HG03457 (cell line): ENCODE measurements around the gene GLS.
A peak's percentile ranks its signal among the peaks of the same experiment; 100 is the strongest.

Source experiments
- ATAC-seq: cut with Tn5 transposase; IDR thresholded peaks from one replicate; pipeline ENCODE4 v1.9.1; 2021; ENCODE audit warnings: moderate number of reproducible peaks; ENCODE audit not compliant: unreplicated experiment

The GLS gene

DNA sequence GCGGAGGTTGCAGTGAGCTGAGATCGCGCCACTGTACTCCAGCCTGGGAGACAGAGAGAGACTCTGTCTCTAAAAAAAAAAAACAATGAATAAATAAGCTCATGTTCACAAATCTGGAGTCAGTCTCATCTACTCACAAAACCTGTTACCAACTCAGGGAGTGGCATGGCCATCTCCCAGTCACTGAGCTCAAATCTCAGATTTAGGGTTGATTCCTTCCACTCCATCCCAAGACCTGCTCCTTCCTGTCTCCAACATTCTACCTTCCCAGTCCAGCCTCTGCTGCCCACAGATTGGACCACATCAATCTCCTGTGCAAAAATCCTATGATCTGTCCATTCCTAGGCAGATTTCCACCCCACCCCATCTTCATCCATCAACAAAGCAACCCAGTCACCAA lies 131.7 kb downstream of the GLS start:
- no peak for ATAC-seq

- ATAC-seq: no peak
Observed at GRCh38 chr2:191012845-191013681, 132.4 kb downstream of the GLS start.

DNA sequence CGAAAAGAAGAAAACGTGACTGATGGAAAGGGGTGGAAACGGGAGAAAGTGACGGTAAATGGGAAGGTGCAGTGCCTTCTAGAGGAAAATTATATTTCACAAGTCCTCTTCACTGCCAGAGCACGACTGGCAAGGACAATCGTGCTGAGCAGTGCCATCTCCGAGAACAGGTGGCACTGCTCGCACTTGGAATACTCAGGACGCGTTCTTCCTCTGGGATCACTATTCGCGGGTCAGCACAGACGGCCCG lies 133.0 kb downstream of the GLS start:
- no peak for ATAC-seq

DNA sequence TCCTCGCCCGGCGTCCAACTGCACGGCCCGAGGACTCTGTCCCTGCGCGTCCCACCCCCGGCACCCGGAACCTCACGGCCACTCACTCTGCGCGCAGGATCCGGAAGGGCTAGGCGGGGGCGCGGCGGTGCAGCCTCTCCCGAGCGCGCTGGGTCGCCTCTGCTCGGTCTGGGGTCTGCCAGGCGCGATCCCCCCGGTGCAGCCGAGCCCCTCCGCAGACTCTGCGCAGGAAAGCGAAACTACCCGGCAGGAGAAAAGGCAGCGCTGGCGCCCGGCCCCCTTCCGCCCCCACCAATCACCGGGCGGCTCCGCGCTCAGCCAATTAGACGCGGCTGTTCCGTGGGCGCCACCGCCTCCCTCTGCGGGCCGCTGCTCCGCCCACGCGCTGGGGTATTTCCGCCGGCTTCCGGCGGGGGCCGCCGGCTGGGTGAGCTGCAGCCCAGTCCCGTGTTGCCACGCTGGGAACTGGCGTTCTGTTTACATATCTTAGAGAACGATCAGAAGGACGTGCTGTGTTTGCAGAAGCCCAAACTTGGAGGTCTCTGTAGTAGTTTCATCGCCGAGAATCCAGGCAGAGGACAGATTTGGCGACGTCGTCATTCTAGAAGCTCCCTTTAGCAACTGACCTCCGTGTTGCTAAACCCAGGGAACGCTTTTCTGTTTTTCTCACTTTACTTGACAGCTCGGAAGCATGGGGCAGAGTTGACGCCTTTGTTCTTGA lies 133.5 kb downstream of the GLS start, which contains the start of gene STAT1:
STAT1 (minus strand) TSS at position 240 of the 721 bp plus-strand sequence. CDS start 4,168 bp downstream, outside the sequence.
- peak; percentile 69 for ATAC-seq

GRCh38 chr2:191014653-191015020 lies 134.0 kb downstream of the GLS start:
- ATAC-seq: no peak
